DOHH2 (cell line): Measurements from ENCODE around the gene LRRC37A3.

ENCODE experiments used
- H3F3A ChIP-seq: fragments of 200-600 bp; sonication (generic), shearing (Covaris generic); 2 replicates; pipeline ENCODE4 v1.6.0; 2016; ENCODE audit warnings: antibody characterized with exemption, mild to moderate bottlenecking; ENCODE audit not compliant: control insufficient read depth, insufficient read depth
- H3K27ac ChIP-seq: fragments of 200-600 bp; sonication (generic); 2 replicates; pipeline ENCODE4 v1.5.1; 2014; ENCODE audit warnings: low read depth, mild to moderate bottlenecking, low read length, moderate library complexity
- H3K27me3 ChIP-seq: fragments of 200-600 bp; sonication (generic); 2 replicates; pipeline ENCODE4 v1.6.1; 2014; ENCODE audit warnings: mild to moderate bottlenecking, low read length, mixed read lengths; ENCODE audit not compliant: control insufficient read depth
- H3K36me3 ChIP-seq: fragments of 200-600 bp; sonication (generic); 2 replicates; pipeline ENCODE4 v1.6.1; 2014; ENCODE audit warnings: mild to moderate bottlenecking, low read length, moderate library complexity, mixed read lengths; ENCODE audit not compliant: control insufficient read depth
- H3K4me1 ChIP-seq: fragments of 200-600 bp; sonication (generic); 2 replicates; pipeline ENCODE4 v1.6.1; 2014; ENCODE audit warnings: mild to moderate bottlenecking, low read length, mixed read lengths; ENCODE audit not compliant: control insufficient read depth
- H3K4me2 ChIP-seq: fragments of 200-600 bp; sonication (generic); 2 replicates; pipeline ENCODE4 v1.6.0; 2014; ENCODE audit warnings: mild to moderate bottlenecking, low read length, moderate library complexity
- H3K4me3 ChIP-seq: fragments of 200-600 bp; sonication (generic); 2 replicates; pipeline ENCODE4 v1.5.1; 2014; ENCODE audit warnings: mild to moderate bottlenecking, low read length, mixed read lengths
- H3K79me2 ChIP-seq: fragments of 200-600 bp; sonication (generic); 2 replicates; pipeline ENCODE4 v1.6.1; 2014; ENCODE audit warnings: mild to moderate bottlenecking, low read length, mixed read lengths; ENCODE audit not compliant: control insufficient read depth
- H3K9me2 ChIP-seq: fragments of 200-600 bp; sonication (generic); replicated peaks from 2 replicates; pipeline ENCODE4 v1.6.1; 2014; ENCODE audit warnings: mild to moderate bottlenecking, low read length, mixed read lengths; ENCODE audit not compliant: control insufficient read depth
- H3K9me3 ChIP-seq: fragments of 200-600 bp; sonication (generic); 2 replicates; pipeline ENCODE4 v1.6.1; 2014; ENCODE audit warnings: antibody characterized with exemption, low read length, mixed read lengths; ENCODE audit not compliant: control insufficient read depth, insufficient read depth
- H4K20me1 ChIP-seq: fragments of 200-600 bp; sonication (generic); 2 replicates; pipeline ENCODE4 v1.6.0; 2014; ENCODE audit warnings: low read depth, mild to moderate bottlenecking, antibody characterized with exemption, low read length, moderate library complexity; ENCODE audit not compliant: control insufficient read depth, insufficient read depth
- EZH2phosphoT487 ChIP-seq: fragments of 200-600 bp; sonication (generic); IDR thresholded peaks from 2 replicates; pipeline ENCODE4 v1.6.1; 2017; ENCODE audit warnings: borderline replicate concordance, mild to moderate bottlenecking, antibody characterized with exemption, low read length, moderate library complexity, mixed read lengths
- TF ChIP-seq, protein P1 (sequence below): fragments of 200-600 bp; sonication (generic); IDR thresholded peaks from one replicate; pipeline ENCODE4 v1.5.1; 2014; ENCODE audit warnings: antibody characterized with exemption, mild to moderate bottlenecking, low read depth, low read length; ENCODE audit not compliant: poor library complexity, severe bottlenecking

The LRRC37A3 gene

DNA sequence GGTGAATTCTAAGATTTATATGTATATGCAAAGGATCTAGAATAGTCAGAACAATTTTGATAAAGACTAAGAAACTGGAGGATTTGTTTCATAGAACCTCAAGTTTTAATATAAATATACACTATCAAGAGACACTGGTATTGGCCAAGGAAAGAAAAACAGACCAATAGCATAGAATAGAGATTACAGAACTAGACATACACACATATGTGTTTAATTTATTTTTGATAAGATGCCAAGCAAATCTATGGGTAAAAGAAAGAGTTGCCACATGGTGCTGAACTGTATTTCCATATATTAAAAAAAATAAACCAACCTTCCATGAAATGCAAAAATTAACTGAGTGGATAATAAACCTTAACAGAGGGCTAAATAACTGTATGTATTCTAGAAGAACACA is 27.9 kb upstream of the LRRC37A3 start:
- Histone ChIP-seq H3F3A (peaks cover 10% of the 10 kb centered on the region; the same call in 1 of the 2 replicates), H3K4me1 (no peaks in the 10 kb centered on the region), H3K27me3 (no peaks in the 10 kb centered on the region), H3K4me3 (no peak overlapping the region), H3K9me3 (no peaks in the 10 kb centered on the region), H4K20me1 (no peaks in the 10 kb centered on the region), H3K79me2 (peaks cover 4% of the 10 kb centered on the region; the same call in 1 of the 2 replicates), H3K4me2 (no peak overlapping the region), H3K27ac (no peak overlapping the region), H3K9me2 (no peaks in the 10 kb centered on the region), H3K36me3 (peaks cover 5% of the 10 kb centered on the region)
- TF ChIP-seq, protein P1, sequence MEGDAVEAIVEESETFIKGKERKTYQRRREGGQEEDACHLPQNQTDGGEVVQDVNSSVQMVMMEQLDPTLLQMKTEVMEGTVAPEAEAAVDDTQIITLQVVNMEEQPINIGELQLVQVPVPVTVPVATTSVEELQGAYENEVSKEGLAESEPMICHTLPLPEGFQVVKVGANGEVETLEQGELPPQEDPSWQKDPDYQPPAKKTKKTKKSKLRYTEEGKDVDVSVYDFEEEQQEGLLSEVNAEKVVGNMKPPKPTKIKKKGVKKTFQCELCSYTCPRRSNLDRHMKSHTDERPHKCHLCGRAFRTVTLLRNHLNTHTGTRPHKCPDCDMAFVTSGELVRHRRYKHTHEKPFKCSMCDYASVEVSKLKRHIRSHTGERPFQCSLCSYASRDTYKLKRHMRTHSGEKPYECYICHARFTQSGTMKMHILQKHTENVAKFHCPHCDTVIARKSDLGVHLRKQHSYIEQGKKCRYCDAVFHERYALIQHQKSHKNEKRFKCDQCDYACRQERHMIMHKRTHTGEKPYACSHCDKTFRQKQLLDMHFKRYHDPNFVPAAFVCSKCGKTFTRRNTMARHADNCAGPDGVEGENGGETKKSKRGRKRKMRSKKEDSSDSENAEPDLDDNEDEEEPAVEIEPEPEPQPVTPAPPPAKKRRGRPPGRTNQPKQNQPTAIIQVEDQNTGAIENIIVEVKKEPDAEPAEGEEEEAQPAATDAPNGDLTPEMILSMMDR: no peak
- TF ChIP-seq EZH2phosphoT487: no peak

DNA sequence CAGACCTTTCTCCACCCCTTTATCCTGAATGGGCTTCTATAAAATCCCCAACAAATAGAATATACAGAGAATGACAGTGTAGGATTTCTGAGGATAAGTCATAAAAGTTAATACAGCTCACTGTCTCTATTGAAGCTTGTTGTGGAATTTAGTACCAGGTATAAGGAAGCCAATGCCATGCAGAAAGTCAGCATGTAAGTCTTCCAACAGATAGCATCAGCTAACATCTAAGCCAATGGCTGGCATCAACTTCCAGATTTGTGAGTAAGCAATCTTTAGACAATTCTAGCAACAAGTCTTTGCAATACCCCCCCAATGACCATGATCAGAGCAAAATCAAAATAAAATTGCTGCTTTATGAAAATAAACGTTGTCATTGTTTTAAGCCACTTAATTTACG is 22.5 kb upstream of the LRRC37A3 start:
- peaks cover 10% of the 10 kb centered on the region; the same call in 1 of the 2 replicates for H3F3A ChIP-seq
- H3K9me3 ChIP-seq: no peaks in the 10 kb centered on the region
- no peak for TF ChIP-seq EZH2phosphoT487
- TF ChIP-seq, protein P1: no peak
- H3K27ac ChIP-seq: no peak overlapping the region
- no peak overlapping the region for H3K4me3 ChIP-seq
- H3K36me3 ChIP-seq: peaks cover 17% of the 10 kb centered on the region
- peaks cover 4% of the 10 kb centered on the region; the same call in 1 of the 2 replicates for H3K79me2 ChIP-seq
- no peaks in the 10 kb centered on the region for H4K20me1 ChIP-seq
- H3K27me3 ChIP-seq: no peaks in the 10 kb centered on the region
- H3K4me2 ChIP-seq: no peak overlapping the region
- no peaks in the 10 kb centered on the region for H3K9me2 ChIP-seq
- no peaks in the 10 kb centered on the region for H3K4me1 ChIP-seq

DNA sequence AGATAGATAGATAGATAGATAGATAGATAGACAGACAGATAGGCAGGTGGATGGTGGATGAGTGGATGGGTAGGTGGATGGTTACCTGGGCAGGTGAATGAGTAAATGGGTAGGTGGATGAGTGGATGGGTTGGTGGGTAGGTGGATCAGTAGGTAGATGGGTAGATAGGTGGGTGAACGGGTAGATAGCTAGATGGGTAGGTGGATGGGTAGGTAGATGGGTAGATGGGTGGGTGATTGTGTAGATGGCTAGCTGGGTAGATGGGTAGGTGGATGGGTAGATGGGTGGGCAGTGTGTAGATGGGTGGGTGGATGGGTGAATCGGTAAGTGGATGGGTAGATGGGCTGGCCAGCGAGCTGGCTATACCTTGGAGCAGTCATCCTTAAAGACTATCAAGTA is 21.8 kb upstream of the LRRC37A3 start:
- no peak for TF ChIP-seq EZH2phosphoT487
- TF ChIP-seq, protein P1: no peak
- no peak overlapping the region for H3K4me3 ChIP-seq

More for the DNA sequence above, 21.8 kb upstream of the LRRC37A3 start:
- no peaks in the 10 kb centered on the region for H3K4me1 ChIP-seq
- H3K9me2 ChIP-seq: no peaks in the 10 kb centered on the region
- H3K27me3 ChIP-seq: no peaks in the 10 kb centered on the region
- H3K27ac ChIP-seq: no peak overlapping the region
- H3K36me3 ChIP-seq: peaks cover 23% of the 10 kb centered on the region
- H3K4me2 ChIP-seq: no peak overlapping the region
- H3K79me2 ChIP-seq: peaks cover 4% of the 10 kb centered on the region; the same call in 1 of the 2 replicates
- no peaks in the 10 kb centered on the region for H4K20me1 ChIP-seq
- H3K9me3 ChIP-seq: no peaks in the 10 kb centered on the region
- peaks cover 10% of the 10 kb centered on the region; the same call in 1 of the 2 replicates for H3F3A ChIP-seq
